NCI-H524 (cell line): Measurements from ENCODE around the gene RSPH6A.
"Not testable (repeated sequence)": the region's sequence is repeated elsewhere in the genome, so short reads cannot be mapped to it uniquely, and the experiment has no call there.

Experiments
- DNase-seq, 2 experiments: peaks; one replicate each; lab custom pipeline; 2025; lab: John Stamatoyannopoulos, UW

Gene RSPH6A

DNA sequence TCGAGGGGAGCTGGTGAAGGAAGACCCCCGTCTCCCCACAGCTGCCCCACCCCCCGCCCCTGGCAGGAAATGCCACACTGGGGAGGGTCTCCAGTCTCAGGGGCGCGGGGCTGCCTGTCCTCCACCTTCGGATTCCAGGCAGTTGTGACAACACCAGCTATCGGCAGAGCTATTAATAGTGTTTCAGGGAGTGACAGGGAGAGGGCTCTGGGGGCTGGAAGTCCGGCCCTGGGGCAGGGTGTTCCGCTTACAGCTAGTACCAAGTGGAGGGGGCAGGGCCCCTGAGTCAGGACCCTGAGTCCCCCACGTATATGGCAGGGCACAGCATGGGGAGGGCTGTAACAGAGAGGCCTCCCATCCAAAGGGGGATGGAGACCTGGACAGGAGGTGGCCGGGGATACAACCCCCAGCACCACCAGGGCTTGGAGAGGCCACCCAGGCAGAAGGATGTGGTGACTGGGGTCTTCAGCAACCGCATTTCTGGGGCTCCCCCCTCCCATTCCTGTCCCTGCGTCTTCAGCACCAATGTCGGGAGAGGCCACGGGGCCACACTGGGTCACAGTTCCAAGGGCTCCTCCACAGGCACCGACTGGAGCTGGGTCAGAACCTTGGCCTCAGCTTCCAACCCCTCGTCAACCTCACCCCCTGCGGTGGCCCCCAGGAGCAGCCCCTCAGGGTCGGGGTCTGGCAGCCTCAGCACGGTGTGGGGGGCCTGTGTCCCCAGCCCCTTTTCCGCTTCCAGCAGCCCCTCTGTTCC, 50.0 kb downstream of the RSPH6A start:
- no peak for DNase-seq

DNA sequence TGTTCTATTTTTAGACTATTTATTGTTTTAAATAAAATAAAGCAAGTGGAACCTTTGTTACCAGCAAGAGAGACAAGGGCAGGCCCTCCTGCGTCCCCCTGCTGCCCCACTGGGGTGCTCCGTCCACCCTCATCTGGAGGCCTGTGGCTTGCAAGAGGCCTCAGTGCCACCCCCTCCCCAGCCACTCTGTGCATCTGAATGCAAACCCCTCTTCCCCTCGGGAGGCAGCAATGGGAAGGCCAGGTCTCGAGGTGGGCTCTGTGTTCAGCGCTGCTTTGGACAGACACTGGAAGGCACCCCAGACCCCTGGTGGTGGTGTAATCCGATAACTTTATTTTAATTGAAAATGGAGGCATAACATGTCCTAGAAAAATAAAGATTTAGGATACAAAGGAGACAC, 50.6 kb downstream of the RSPH6A start:
- no peak for DNase-seq

GRCh38 chr19:45763691-45764294, 51.3 kb downstream of the RSPH6A start:
- DNase-seq, result no peak

- DNase-seq, result no peak
Observed at GRCh38 chr19:45762870-45763631, 52.1 kb downstream of the RSPH6A start.

DNA sequence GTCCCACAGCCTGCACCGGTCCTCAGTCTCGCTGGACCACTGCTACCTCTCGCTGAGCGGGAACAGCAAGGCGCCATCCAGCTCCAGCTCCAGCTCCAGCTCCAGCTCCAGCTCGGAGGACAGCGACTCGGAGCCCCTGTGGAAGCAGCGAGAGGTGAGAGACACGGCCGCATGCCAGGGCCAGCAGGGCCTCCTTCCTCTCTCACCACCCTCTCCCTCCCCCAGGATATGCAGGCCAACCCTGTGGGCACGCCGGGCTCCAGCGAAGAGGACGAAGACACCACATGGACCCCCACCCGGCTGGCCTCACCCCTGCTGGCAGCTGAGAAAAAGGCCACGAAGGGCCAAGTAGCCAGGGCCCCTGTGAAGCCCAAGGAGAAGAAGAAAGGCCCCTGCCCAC, 53.4 kb downstream of the RSPH6A start:
- DNase-seq, result no peak

GRCh38 chr19:45758921-45759320, 56.2 kb downstream of the RSPH6A start:
- DNase-seq, result no peak

DNA sequence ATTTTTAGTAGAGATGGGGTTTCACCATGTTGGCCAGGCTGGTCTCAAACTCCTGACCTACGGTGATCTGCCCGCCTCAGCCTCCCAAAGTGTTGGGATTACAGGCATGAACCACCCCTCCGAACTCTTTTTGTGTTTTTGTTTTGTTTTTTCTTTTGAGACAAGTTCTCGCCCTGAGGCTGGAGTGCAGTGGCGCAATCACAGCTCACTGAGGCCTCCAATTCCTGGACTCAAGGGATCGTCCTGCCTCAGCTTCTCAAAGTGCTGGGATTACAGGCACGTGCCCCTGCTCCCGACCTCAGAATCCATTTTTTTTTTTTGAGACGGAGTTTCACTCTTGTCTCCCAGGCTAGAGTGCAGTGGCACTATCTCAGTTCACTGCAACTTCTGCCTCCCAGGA, 57.4 kb downstream of the RSPH6A start:
- no peak for DNase-seq

- no peak for DNase-seq
Observed at GRCh38 chr19:45754323-45754722, 60.8 kb downstream of the RSPH6A start.

DNA sequence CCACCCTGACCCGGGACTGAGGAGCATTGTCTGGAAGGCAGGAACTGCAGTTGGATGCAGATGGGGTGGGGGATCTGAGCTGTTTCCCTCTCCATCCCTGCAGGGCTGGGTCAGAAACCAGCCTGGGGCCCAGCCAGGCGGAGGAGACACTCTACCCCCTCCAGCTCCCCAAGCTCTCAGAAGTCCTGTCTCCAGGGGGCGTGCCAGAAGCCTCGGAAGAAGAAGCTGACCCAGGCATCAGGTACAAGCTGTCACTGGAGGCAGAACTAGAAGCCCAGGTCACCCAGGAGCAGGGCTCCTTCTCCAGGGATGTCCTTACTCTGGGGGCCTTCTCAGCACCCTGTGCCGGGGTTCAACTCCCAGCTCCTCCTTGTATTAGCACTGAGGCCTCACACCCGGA, 61.6 kb downstream of the RSPH6A start:
- DNase-seq, result no peak

DNA sequence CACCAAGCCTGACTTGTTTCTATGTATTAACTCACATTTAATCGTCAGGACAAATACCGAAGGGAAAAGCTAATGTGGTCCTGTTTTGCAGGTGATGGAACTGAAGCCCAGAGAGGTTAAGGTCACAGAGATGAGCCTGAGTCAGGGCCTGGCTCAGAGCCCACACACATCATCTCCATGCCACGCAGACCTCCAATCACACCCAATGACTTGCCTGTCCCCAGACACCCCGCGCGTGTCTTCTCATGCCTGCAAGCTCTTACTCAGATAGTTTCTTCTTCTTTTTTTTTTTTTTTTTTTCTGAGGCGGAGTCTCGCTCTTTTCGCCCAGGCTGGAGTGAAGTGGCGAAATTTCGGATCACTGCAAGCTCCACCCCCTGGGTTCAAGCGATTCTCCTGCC, 62.5 kb downstream of the RSPH6A start:
- no peak for DNase-seq

DNA sequence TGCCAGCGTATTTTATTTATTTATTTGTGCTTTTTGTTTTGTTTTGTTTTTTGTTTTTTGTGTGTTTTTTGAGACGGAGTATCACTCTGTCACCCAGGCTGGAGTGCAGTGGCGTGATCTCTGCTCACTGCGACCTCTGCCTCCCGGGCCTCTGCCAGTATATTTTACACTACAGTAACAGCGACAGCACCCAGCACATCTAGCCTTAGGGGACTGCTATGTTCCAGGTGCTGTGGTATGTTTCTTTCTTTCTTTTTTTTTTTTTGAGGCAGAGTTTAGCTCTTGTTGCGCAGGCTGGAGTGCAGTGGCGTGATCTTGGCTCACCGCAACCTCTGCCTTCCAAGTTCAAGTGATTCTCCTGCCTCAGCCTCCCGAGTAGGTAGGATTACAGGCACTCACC, 63.6 kb downstream of the RSPH6A start:
- not testable (repeated sequence) for DNase-seq

- no peak for DNase-seq
Observed at GRCh38 chr19:45747513-45747912, 67.6 kb downstream of the RSPH6A start.

GRCh38 chr19:45746866-45747265, 68.2 kb downstream of the RSPH6A start:
- DNase-seq, result no peak
